Trophoblast cell (in vitro differentiated cells and primary cell): ENCODE measurements around the gene MKI67.

ENCODE experiments used
- DNase-seq, 2 donors: peaks; one replicate each; pipeline ENCODE4 v3.0.0-alpha.2; 2016
- H2AFZ ChIP-seq: 2 replicates; pipeline ENCODE4 v1.6.1; 2013; ENCODE audit warnings: low read length, moderate library complexity, mild to moderate bottlenecking; ENCODE audit not compliant: insufficient read depth, poor library complexity
- H2AK5ac ChIP-seq: 2 replicates; pipeline ENCODE4 v1.6.1; 2013; ENCODE audit warnings: mild to moderate bottlenecking, low read length
- H2BK120ac ChIP-seq: 2 replicates; pipeline ENCODE4 v1.6.1; 2013; ENCODE audit warnings: low read length, mild to moderate bottlenecking, moderate library complexity; ENCODE audit not compliant: insufficient read depth, poor library complexity
- H2BK12ac ChIP-seq: 2 replicates; pipeline ENCODE4 v1.6.1; 2013; ENCODE audit warnings: mild to moderate bottlenecking, low read length, moderate library complexity
- H2BK5ac ChIP-seq: 2 replicates; pipeline ENCODE4 v1.6.1; 2013; ENCODE audit warnings: low read length, low read depth, moderate library complexity, mild to moderate bottlenecking; ENCODE audit not compliant: poor library complexity
- H3K14ac ChIP-seq: 2 replicates; pipeline ENCODE4 v1.6.1; 2013; ENCODE audit warnings: mild to moderate bottlenecking, low read length
- H3K18ac ChIP-seq: 2 replicates; pipeline ENCODE4 v1.6.1; 2013; ENCODE audit warnings: mild to moderate bottlenecking, low read length
- H3K23ac ChIP-seq: 2 replicates; pipeline ENCODE4 v1.6.1; 2013; ENCODE audit warnings: low read length
- H3K27ac ChIP-seq: 2 replicates; pipeline ENCODE4 v1.5.1; 2013; ENCODE audit warnings: low read depth, mild to moderate bottlenecking, inconsistent platforms, low read length, moderate library complexity
- H3K27me3 ChIP-seq: 2 replicates; pipeline ENCODE4 v1.6.1; 2013; ENCODE audit warnings: inconsistent platforms, mild to moderate bottlenecking, low read length, moderate library complexity; ENCODE audit not compliant: insufficient read depth
- H3K36me3 ChIP-seq, 2 experiments: 1 replicate in 1 of 2; 2 replicates in 1 of 2; pipeline ENCODE4 v1.6.1; 2013; ENCODE audit warnings: low read length in 2 of 2, mild to moderate bottlenecking in 2 of 2, moderate library complexity in 1 of 2; ENCODE audit not compliant: insufficient read depth in 2 of 2, control insufficient read depth in 1 of 2
- H3K4ac ChIP-seq: 2 replicates; pipeline ENCODE4 v1.6.1; 2013; ENCODE audit warnings: low read depth, mild to moderate bottlenecking, low read length, moderate library complexity
- H3K4me1 ChIP-seq, 2 experiments: 1 replicate in 1 of 2; 2 replicates in 1 of 2; pipeline ENCODE4 v1.6.1; 2013; ENCODE audit warnings: low read length in 2 of 2, mild to moderate bottlenecking in 2 of 2, moderate library complexity in 1 of 2; ENCODE audit not compliant: insufficient read depth in 2 of 2, control insufficient read depth in 1 of 2
- H3K4me2 ChIP-seq: 2 replicates; pipeline ENCODE4 v1.6.1; 2013; ENCODE audit warnings: inconsistent platforms, mild to moderate bottlenecking, low read length, moderate library complexity
- H3K4me3 ChIP-seq: 2 replicates; pipeline ENCODE4 v1.5.1; 2013; ENCODE audit warnings: mild to moderate bottlenecking, low read depth, low read length, inconsistent platforms
- H3K79me1 ChIP-seq: one replicate; pipeline ENCODE4 v1.6.1; 2013; ENCODE audit warnings: low read length
- H3K79me2 ChIP-seq: 2 replicates; pipeline ENCODE4 v1.6.1; 2013; ENCODE audit warnings: low read length, mild to moderate bottlenecking; ENCODE audit not compliant: control insufficient read depth, insufficient read depth, poor library complexity
- H3K9ac ChIP-seq: 2 replicates; pipeline ENCODE4 v1.6.1; 2013; ENCODE audit warnings: mild to moderate bottlenecking, low read length
- H3K9me3 ChIP-seq: 2 replicates; pipeline ENCODE4 v1.6.1; 2013; ENCODE audit warnings: low read depth, mild to moderate bottlenecking, control low read depth, inconsistent platforms, low read length; ENCODE audit not compliant: insufficient read depth
- H4K12ac ChIP-seq: 2 replicates; pipeline ENCODE4 v1.6.1; 2013; ENCODE audit warnings: low read depth, mild to moderate bottlenecking, low read length, moderate library complexity
- H4K8ac ChIP-seq: 2 replicates; pipeline ENCODE4 v1.6.1; 2013; ENCODE audit warnings: low read depth, mild to moderate bottlenecking, low read length, moderate library complexity
- H4K91ac ChIP-seq: one replicate; pipeline ENCODE4 v1.6.1; 2013; ENCODE audit warnings: low read depth, mild to moderate bottlenecking, low read length, moderate library complexity
- WGBS: extraction: QIAGEN DNeasy Blood & Tissue Kit; methylation state at CpG from one replicate; pipeline ENCODE4 v1.1.7; 2013; ENCODE audit warnings: missing lambda C conversion rate; ENCODE audit not compliant: insufficient read length, insufficient coverage; ENCODE audit errors: extremely low coverage; 5-methylcytosine and 5-hydroxymethylcytosine counted together

Gene MKI67

DNA sequence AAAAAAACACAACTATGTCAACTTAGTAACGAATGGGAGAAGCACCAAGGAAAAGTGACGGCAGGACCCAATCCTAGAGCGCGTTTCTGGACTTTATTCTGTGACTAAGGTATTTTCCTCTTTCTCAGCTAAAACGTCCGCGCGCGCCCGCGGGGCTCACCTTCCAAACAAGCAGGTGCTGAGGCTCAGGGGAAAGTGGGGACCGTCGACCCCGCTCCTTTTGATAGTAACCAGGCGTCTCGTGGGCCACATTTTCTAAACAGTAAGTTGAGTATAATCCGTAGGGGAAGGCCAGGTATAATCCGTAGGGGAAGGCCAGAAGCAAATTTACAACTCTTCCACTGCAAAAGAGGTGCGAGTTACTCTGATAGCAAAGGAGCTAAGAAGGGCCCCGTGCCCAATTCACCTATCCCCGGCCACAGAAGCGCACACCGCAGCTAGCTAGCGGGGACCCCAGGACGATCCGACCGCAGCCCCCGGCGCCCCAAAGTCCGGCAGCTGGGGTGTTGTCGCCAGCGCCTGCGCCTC, 743 bp downstream of the MKI67 start:
- peak overlapping the region; percentile 98 for H3K4me3 ChIP-seq
- H2AK5ac ChIP-seq = peak overlapping the region; percentile 65
- peak overlapping the region; percentile 94 for H4K91ac ChIP-seq
- H3K18ac ChIP-seq = peak overlapping the region; percentile 96
- WGBS = 80% methylated on average over 1 of the region's 33 CpGs
- no peaks in the 10 kb centered on the region for H3K27me3 ChIP-seq
- peak overlapping the region; percentile 96 for H2AFZ ChIP-seq
- peaks cover 10% of the 10 kb centered on the region for H3K79me2 ChIP-seq
- DNase-seq = no peak
- peaks cover 6% of the 10 kb centered on the region for H3K79me1 ChIP-seq
- peak overlapping the region; percentile 80 for H3K9ac ChIP-seq
- peak overlapping the region; percentile 83 for H4K12ac ChIP-seq
- no peak overlapping the region for H2BK12ac ChIP-seq
- H3K4me1 ChIP-seq = peaks cover 6 to 15% of the 10 kb centered on the region in 2 experiments
- H3K36me3 ChIP-seq = peaks cover 2 to 3% of the 10 kb centered on the region in 2 experiments
- H3K4ac ChIP-seq = peak overlapping the region; percentile 86
- H2BK120ac ChIP-seq = peak overlapping the region; percentile 84
- peak overlapping the region; percentile 88 for H4K8ac ChIP-seq
- no peak overlapping the region for H2BK5ac ChIP-seq
- no peak overlapping the region for H3K23ac ChIP-seq
- no peak overlapping the region for H3K27ac ChIP-seq
- peak overlapping the region; percentile 77 for H3K4me2 ChIP-seq
- no peaks in the 10 kb centered on the region for H3K9me3 ChIP-seq
- H3K14ac ChIP-seq = peak overlapping the region; percentile 92

DNA sequence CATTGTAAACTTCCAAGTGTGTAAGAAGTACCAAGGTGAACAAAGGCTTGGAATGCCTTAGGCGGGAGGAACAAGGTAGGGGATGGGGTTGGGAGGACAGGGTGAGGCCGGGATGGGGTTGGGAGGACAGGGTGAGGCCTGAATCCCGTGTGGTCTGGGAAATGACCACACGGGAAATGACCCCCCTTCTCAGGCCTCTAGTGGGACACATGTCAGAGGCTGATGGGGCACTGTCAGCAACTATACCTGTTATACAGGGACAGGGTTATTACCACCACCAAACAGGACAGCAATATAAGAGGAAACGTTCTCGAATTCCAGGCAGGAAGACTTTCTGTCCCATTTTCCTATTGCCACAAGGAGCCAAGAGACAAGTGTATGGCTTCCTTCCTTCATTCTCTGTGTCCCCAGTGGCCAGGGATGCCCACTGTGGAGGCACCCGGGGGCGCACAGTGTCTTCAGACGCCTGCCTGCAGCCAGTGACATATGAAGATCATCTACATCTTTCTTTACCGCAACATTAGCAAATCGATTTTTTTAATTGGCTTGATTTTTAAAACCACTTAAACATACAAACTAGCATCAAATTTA, 1.3 kb downstream of the MKI67 start:
- no peak overlapping the region for H3K23ac ChIP-seq
- H4K8ac ChIP-seq = no peak overlapping the region
- WGBS = no CpG with 5 or more reads among the region's 11 CpGs

DNA sequence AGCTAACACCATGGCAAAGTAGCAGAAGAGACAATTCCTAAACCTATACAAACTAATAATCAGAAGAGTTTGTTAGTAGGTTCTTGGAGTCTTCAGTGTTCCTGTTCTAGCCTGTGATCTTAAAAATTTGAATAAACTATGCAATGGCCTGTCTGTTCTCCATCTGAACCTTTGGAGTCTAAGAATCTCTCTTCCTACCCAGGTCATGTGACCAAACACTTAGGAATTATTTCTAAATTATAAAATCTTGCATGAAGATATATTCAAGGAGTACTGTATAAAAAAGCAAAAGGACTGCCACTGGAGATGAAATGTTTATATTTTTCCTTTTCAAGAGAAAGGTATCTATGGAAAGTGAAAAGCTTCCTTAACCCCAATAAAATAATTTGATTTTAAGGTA, 2.4 kb downstream of the MKI67 start:
- Histone ChIP-seq H3K4ac (no peak overlapping the region), H4K12ac (no peak overlapping the region), H3K23ac (no peak overlapping the region), H3K27ac (no peak overlapping the region), H3K9me3 (no peaks in the 10 kb centered on the region), H3K14ac (no peak overlapping the region), H3K79me2 (peaks cover 10% of the 10 kb centered on the region), H3K79me1 (peaks cover 6% of the 10 kb centered on the region), H3K36me3 (peaks cover 3 to 4% of the 10 kb centered on the region in 2 experiments), H3K4me3 (no peak overlapping the region), H3K4me2 (no peak overlapping the region), H2BK120ac (no peak overlapping the region), H2BK5ac (no peak overlapping the region), H3K27me3 (no peaks in the 10 kb centered on the region), H2AFZ (no peak overlapping the region), H3K9ac (no peak overlapping the region), H2AK5ac (no peak overlapping the region), H3K4me1 (peaks cover 6 to 15% of the 10 kb centered on the region in 2 experiments), H4K91ac (no peak overlapping the region), H2BK12ac (no peak overlapping the region), H3K18ac (no peak overlapping the region), H4K8ac (no peak overlapping the region)
- DNase-seq = no peak

More for the DNA sequence above, 1.3 kb downstream of the MKI67 start:
- no peak for DNase-seq
- Histone ChIP-seq H3K9ac (peak overlapping the region; percentile 10), H2BK5ac (no peak overlapping the region), H3K9me3 (no peaks in the 10 kb centered on the region), H3K4me3 (peak overlapping the region; percentile 50), H3K79me1 (peaks cover 6% of the 10 kb centered on the region), H4K91ac (no peak overlapping the region), H4K12ac (no peak overlapping the region), H2AK5ac (no peak overlapping the region), H2BK120ac (no peak overlapping the region), H3K18ac (no peak overlapping the region), H3K4me2 (peak overlapping the region; percentile 77), H3K4ac (peak overlapping the region; percentile 7), H3K27ac (no peak overlapping the region), H3K27me3 (no peaks in the 10 kb centered on the region), H3K79me2 (peaks cover 10% of the 10 kb centered on the region), H3K4me1 (peaks cover 6 to 15% of the 10 kb centered on the region in 2 experiments), H3K14ac (no peak overlapping the region), H2BK12ac (no peak overlapping the region), H3K36me3 (peaks cover 3 to 4% of the 10 kb centered on the region in 2 experiments), H2AFZ (no peak overlapping the region)

- H2BK120ac ChIP-seq = no peak overlapping the region
- no peak overlapping the region for H3K18ac ChIP-seq
- no peak overlapping the region for H2AK5ac ChIP-seq
- no peak overlapping the region for H3K4me2 ChIP-seq
- H3K9ac ChIP-seq = no peak overlapping the region
- H3K36me3 ChIP-seq = peaks cover 5 to 6% of the 10 kb centered on the region in 2 experiments
- no peak overlapping the region for H4K91ac ChIP-seq
- no peak overlapping the region for H2AFZ ChIP-seq
- H3K4me1 ChIP-seq = peaks cover 6 to 15% of the 10 kb centered on the region in 2 experiments
- H2BK5ac ChIP-seq = no peak overlapping the region
- peaks cover 6% of the 10 kb centered on the region for H3K79me1 ChIP-seq
- H3K27ac ChIP-seq = no peak overlapping the region
- WGBS = no CpG with 5 or more reads among the region's 2 CpGs
- H3K14ac ChIP-seq = no peak overlapping the region
- no peak overlapping the region for H3K4me3 ChIP-seq
- no peak for DNase-seq
- no peak overlapping the region for H4K12ac ChIP-seq
- peaks cover 10% of the 10 kb centered on the region for H3K79me2 ChIP-seq
- no peak overlapping the region for H4K8ac ChIP-seq
- no peak overlapping the region for H2BK12ac ChIP-seq
- no peak overlapping the region for H3K23ac ChIP-seq
- H3K27me3 ChIP-seq = no peaks in the 10 kb centered on the region
- no peak overlapping the region for H3K4ac ChIP-seq
- no peaks in the 10 kb centered on the region for H3K9me3 ChIP-seq
These were observed 3.3 kb downstream of the MKI67 start for GRCh38 chr10:128122931-128123330.
